ENCODE measurements around the gene SNED1. TPM values are rescaled to one million over a fixed set of nuclear protein-coding genes. Genes with fewer than 3 reads are reported as not detected.

The SNED1 gene
- polyA plus RNA-seq, 3 donors: 0.02 to 3.4 (median 0.12) TPM

- Histone ChIP-seq H3K9ac (ENCODE audit: insufficient read depth, low read length, poor library complexity, severe bottlenecking) (no peak overlapping the region), H3K9me3 (replicated peaks in 1 of 2; ENCODE audit: control insufficient read depth in 1 of 2, insufficient read depth in 1 of 2, low read length in 2 of 2) (no peaks in the 10 kb centered on the region), H4K20me1 (ENCODE audit: insufficient read depth, low read length) (no peaks in the 10 kb centered on the region), H3K4me1 (ENCODE audit: control insufficient read depth in 1 of 2, insufficient read depth in 2 of 2, low read length in 2 of 2) (no peaks in the 10 kb centered on the region), H3K27ac (ENCODE audit: low read depth in 1 of 2, low read length in 2 of 2) (no peak overlapping the region), H3K27me3 (ENCODE audit: control insufficient read depth in 2 of 2, insufficient read depth in 2 of 2, low read length in 2 of 2) (no peaks in the 10 kb centered on the region), H3K79me2 (ENCODE audit: insufficient read depth, low read length) (no peaks in the 10 kb centered on the region), H3K4me3 (replicated peaks in 1 of 3; ENCODE audit: low read depth in 2 of 3, low read length in 3 of 3) (no peak overlapping the region), H2AFZ (ENCODE audit: insufficient read depth, low read depth, low read length, poor library complexity, severe bottlenecking) (no peak overlapping the region), H3K4me2 (replicated peaks; ENCODE audit: extremely low read depth, low read length, poor library complexity, severe bottlenecking) (no peak overlapping the region), H3K36me3 (replicated peaks in 1 of 2; ENCODE audit: control insufficient read depth in 1 of 2, insufficient read depth in 2 of 2, low read length in 2 of 2) (peaks cover 7 to 14% of the 10 kb centered on the region in 2 donors)
- no peak overlapping the region for H3K27ac Mint-ChIP-seq
- no peak for DNase-seq
- intact Hi-C loops (cut with micrococcal nuclease): no loop called here
- no CpG with 5 or more reads among the region's 5 CpGs for WGBS (ENCODE audit: insufficient coverage)
- TF ChIP-seq, protein P1, sequence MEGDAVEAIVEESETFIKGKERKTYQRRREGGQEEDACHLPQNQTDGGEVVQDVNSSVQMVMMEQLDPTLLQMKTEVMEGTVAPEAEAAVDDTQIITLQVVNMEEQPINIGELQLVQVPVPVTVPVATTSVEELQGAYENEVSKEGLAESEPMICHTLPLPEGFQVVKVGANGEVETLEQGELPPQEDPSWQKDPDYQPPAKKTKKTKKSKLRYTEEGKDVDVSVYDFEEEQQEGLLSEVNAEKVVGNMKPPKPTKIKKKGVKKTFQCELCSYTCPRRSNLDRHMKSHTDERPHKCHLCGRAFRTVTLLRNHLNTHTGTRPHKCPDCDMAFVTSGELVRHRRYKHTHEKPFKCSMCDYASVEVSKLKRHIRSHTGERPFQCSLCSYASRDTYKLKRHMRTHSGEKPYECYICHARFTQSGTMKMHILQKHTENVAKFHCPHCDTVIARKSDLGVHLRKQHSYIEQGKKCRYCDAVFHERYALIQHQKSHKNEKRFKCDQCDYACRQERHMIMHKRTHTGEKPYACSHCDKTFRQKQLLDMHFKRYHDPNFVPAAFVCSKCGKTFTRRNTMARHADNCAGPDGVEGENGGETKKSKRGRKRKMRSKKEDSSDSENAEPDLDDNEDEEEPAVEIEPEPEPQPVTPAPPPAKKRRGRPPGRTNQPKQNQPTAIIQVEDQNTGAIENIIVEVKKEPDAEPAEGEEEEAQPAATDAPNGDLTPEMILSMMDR (IDR thresholded peaks at IDR 0.05): no peak
- peaks cover 0 to 2% (median 0%) of the 10 kb centered on the region in 7 donors for H3K9me3 Mint-ChIP-seq
- no peaks in the 10 kb centered on the region for H3K4me1 Mint-ChIP-seq
- H3K4me3 Mint-ChIP-seq: no peak overlapping the region
- H3K36me3 Mint-ChIP-seq: peaks cover 41 to 50% of the 10 kb centered on the region in 2 donors
- peaks cover 0 to 1% (median 0%) of the 10 kb centered on the region in 3 donors for H3K27me3 Mint-ChIP-seq (ENCODE audit: low read depth in 3 of 3)
These were observed 122.6 kb downstream of the SNED1 start for GRCh38 chr2:241121008-241121407.

DNA sequence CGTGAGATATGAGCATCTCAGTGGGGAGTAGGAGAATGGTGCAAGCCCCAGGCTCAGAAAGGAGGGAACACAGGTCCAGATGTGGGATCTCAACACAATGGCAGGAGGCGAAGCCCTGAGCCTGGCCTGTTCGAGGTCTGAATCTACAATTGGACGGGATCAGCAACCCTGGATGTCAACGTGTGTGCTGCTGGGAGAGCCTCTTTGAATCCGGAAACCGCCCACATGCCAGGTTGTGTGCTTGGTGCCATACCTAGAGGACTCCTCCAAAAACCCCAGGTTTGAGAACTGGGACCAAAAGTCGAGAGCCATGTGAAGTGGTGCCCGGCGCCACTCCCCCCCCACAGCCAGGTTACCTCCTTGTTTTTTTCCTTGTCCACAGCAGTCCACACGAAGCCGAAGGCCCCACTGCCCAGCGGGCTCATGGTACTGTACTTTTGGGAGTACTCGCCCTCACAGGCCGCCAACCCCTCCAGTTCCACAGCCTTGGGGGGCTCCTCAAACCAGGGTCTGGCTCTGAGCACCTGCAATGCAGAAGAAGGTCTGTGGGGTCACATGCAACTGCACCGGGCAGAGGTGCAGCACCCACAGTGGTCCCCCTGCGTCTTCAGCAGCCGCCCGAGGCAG lies 124.1 kb downstream of the SNED1 start:
- Mint-ChIP-seq H3K36me3 (peaks cover 31 to 43% of the 10 kb centered on the region in 2 donors), H3K27ac (no peak overlapping the region), H3K4me3 (no peak overlapping the region)

More for the DNA sequence above, 124.1 kb downstream of the SNED1 start:
- Histone ChIP-seq H3K4me3 (replicated peaks in 1 of 3; ENCODE audit: low read depth in 2 of 3, low read length in 3 of 3) (no peak overlapping the region), H2AFZ (ENCODE audit: insufficient read depth, low read depth, low read length, poor library complexity, severe bottlenecking) (no peak overlapping the region), H3K27me3 (ENCODE audit: control insufficient read depth in 2 of 2, insufficient read depth in 2 of 2, low read length in 2 of 2) (no peaks in the 10 kb centered on the region), H3K36me3 (replicated peaks in 1 of 2; ENCODE audit: control insufficient read depth in 1 of 2, insufficient read depth in 2 of 2, low read length in 2 of 2) (peaks cover 10 to 14% of the 10 kb centered on the region in 2 donors), H4K20me1 (ENCODE audit: insufficient read depth, low read length) (no peaks in the 10 kb centered on the region), H3K79me2 (ENCODE audit: insufficient read depth, low read length) (no peaks in the 10 kb centered on the region), H3K4me1 (ENCODE audit: control insufficient read depth in 1 of 2, insufficient read depth in 2 of 2, low read length in 2 of 2) (no peaks in the 10 kb centered on the region), H3K27ac (ENCODE audit: low read depth in 1 of 2, low read length in 2 of 2) (no peak overlapping the region), H3K9me3 (replicated peaks in 1 of 2; ENCODE audit: control insufficient read depth in 1 of 2, insufficient read depth in 1 of 2, low read length in 2 of 2) (no peaks in the 10 kb centered on the region), H3K4me2 (replicated peaks; ENCODE audit: extremely low read depth, low read length, poor library complexity, severe bottlenecking) (no peak overlapping the region), H3K9ac (ENCODE audit: insufficient read depth, low read length, poor library complexity, severe bottlenecking) (no peak overlapping the region)
- TF ChIP-seq, protein P1 (IDR thresholded peaks at IDR 0.05): no peak
- WGBS (ENCODE audit: insufficient coverage): 93% methylated on average over 19 of the region's 19 CpGs
- Mint-ChIP-seq H3K9me3 (peaks cover 0 to 2% (median 0%) of the 10 kb centered on the region in 7 donors), H3K4me1 (no peaks in the 10 kb centered on the region), H3K27me3 (ENCODE audit: low read depth in 3 of 3) (peaks cover 0 to 1% (median 0%) of the 10 kb centered on the region in 3 donors)
- intact Hi-C loops (cut with micrococcal nuclease): no loop called here
- DNase-seq: no peak

Data from CD14-positive monocyte (primary cell).